Erythroblast (primary cell): ENCODE data around the gene RFWD3.
A peak's percentile ranks its signal among the peaks of the same experiment; 100 is the strongest.
"Not testable (repeated sequence)": the region's sequence is repeated elsewhere in the genome, so short reads cannot be mapped to it uniquely, and the experiment has no call there.

Experiments
- DNase-seq, 2 experiments: peaks; one replicate each; lab custom pipeline; 2025; lab: John Stamatoyannopoulos, UW
- GATA1 ChIP-seq: IDR thresholded peaks from 2 replicates; pipeline ENCODE4 v1.6.1; 2011; ENCODE audit warnings: low read depth, mild to moderate bottlenecking, control low read depth, low read length, moderate library complexity
- POLR2A ChIP-seq: IDR thresholded peaks from 2 replicates; pipeline ENCODE4 v1.6.1; 2011; ENCODE audit warnings: mild to moderate bottlenecking, low read length

The RFWD3 gene

DNA sequence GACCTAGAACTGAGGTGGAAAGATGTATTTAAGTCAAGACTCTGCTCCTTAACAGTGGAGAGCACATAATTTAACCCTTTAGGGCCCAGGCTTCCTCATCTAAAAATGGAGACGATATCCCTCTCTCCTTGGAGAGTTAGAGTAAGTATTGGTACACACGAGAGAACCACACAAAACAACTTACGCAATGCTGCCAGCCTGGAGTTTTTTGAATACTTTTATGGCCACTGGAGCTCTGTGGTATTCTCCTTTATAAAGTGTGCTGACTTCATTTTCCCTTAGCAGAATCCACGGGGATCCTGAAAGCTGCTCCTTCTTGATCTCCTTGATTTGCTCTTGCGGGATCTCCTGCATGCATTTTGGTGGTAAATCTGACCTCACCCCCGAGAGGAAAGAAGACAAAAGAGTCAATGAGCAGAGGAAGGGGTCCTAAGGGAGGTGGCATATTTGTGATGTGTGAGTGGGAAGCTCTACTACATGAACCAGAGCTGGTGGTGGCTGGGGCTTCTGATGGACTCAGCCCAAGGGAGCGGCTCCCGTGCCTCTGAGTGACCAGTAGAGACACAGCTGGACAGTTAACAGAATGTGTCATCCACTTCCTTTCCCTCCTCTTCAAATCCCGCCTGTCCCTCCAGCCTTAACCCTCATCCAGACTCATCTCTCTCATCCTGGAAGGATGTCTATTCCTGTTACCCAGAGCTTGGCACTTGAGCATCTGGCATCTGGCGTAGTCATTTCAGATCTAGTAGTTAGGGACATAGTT lies 24.6 kb upstream of the RFWD3 start:
- no peak for DNase-seq
- TF ChIP-seq GATA1 (no peak), POLR2A (no peak)

DNA sequence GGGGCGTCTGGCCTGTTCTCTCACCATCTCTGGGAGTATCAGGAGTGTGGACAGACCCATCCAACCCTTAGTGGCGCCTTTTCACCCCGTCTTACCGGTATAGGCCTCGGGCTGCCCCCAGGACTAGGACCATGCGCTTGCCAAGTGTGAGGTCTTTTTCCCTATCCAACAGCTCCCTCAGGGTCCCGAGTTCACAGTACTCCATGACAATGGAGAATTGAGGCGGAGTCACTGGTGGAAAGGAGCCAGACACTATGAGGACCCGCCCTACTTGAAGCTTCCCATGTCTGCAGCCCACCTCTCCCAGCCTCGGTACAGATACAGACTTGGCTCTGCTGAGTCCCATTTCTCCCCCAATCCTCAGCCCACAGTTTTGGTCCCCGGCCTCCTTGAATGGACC lies 15.9 kb upstream of the RFWD3 start:
- DNase-seq: no peak
- TF ChIP-seq GATA1 (no peak), POLR2A (no peak)

DNA sequence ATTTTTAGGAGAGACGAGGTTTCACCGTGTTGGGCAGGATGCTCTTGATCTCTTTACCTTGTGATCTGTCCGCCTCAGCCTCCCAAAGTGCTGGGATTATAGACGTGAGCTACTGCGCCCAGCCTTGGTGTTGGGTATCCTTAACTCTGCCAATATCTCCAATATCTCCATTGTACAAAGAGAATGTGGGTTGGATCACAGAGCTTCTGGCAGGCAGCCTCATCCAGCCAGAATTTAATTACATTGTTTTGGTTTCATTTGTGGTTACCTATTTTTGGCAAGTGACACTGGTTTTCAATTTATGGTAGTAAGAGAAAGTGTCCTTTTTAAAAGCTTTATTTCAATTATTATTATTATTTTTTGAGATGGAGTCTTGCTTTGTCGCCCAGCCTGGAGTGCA lies 14.0 kb upstream of the RFWD3 start:
- TF ChIP-seq GATA1 (no peak), POLR2A (no peak)
- no peak for DNase-seq

DNA sequence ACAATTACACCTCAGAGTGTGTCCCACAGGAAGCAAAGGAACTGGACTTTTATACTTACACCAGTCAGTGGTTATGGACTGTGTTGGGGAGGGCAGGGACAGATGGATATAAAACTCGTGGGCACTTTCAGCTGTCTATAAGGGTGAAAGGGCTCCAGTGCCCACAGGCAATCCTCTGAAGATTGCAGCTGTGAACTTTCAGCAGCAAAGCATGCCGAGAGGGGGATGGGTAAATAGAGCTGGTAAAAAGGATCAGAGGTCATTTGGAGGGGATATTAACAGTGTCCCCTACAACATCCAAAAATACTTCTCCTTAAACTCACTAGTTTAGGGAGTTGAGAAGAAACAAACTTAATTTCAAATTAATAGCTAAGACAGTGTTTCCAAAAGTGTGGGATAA lies 13.3 kb upstream of the RFWD3 start:
- TF ChIP-seq GATA1 (no peak), POLR2A (no peak)

DNA sequence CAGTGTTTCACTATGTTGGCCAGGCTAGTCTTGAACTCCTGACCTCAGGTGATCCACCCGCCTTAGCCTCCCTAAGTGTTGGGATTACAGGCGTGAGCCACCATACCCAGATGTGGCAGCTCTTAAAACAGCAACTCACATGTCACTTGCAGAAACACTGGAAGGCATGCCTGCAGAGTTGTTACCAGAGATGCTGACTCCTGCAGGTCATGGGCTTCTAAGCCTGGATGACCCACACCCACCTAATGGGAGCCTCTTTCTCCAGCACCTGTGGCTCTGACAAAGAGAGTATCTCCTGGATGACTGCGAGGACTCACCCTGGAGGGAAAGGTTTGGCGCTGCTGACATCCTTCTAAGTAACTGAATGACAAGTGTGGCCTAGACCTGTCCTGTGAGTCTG lies 11.2 kb upstream of the RFWD3 start:
- DNase-seq: no peak
- no peak for TF ChIP-seq GATA1
- TF ChIP-seq POLR2A: no peak

More for the DNA sequence above, 13.3 kb upstream of the RFWD3 start:
- DNase-seq: no peak

DNA sequence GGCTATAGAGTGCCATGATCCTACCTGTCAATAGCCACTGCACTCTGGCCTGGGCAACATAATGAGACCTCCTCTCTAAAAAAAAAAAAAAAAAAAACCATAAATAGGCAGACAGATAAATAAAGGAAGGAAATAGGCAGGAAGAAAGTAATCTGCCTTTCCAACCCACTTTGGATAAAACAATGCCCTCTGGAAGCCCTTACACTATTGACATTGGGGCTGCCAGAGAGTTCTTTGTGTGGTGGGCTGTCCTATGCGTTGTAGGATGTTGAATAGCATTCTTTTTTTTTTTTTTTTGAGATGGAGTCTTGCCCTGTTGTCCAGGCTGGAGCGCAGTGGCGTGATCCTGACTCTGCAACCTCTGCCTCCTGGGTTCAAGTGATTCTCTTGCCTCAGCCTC lies 7.2 kb upstream of the RFWD3 start:
- DNase-seq: no peak
- TF ChIP-seq GATA1 (no peak), POLR2A (no peak)

DNA sequence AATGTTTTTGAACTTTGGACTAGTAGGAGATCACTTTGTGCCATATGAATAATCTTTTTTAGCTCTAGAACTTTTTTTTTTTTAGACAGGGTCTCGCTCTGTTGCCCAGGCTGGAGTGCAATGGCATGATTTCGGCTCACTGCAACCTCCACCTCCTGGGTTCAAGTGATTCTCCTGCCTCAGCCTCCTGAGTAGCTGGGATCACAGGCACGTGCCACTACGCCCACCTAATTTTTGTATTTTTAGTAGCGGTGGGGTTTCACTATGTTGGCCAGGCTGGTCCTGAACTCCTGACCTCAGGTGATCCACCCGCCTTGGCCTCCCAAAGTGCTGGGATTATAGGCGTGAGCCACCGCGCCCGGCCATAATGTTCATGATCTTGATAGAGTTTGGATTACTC lies 2.2 kb upstream of the RFWD3 start:
- DNase-seq: not testable (repeated sequence)

DNA sequence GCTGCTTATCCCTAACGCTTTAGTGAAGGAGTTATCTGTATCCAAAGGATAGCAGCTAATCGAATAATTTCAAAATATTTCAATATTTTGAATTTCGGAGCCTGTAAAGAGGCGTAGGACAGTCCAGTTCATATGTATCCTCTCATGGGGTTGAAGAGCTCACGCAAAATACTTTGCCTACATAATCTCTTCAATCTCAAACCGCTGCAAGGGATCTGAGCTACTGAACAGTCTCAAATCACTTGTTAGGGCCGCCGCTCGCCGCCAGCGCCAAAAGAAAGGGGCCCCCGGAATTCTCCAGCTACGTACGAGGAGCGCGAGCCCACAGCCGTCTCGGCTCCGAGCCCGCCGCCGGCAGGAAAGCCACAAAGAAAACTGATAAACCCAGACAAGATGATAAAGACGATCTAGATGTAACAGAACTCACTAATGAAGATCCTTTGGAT lies 601 bp upstream of the RFWD3 start:
- peak; percentile 76 to 78 for DNase-seq
- TF ChIP-seq POLR2A: no peak
- TF ChIP-seq GATA1: no peak

DNA sequence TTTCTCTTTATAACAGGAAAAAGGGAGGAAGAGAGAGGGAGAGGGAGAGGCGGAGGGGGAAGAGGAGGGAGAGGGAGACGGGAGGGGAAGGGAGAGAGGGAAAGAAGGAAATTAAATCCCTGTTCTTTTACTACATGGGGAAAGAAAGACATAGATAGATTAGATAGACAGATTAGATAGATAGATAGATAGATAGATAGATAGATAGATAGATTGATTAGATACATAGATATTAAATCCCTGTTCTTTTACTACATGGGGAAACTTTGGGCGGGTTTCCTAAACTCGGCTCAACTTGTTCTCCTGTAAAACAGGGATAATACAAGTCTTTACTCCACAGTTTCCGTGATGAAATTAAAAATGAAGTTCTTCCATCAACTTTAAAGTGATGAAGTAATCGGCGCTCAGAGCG lies 661 bp downstream of the RFWD3 start:
- DNase-seq: no peak
- TF ChIP-seq GATA1: no peak
- TF ChIP-seq POLR2A: no peak

DNA sequence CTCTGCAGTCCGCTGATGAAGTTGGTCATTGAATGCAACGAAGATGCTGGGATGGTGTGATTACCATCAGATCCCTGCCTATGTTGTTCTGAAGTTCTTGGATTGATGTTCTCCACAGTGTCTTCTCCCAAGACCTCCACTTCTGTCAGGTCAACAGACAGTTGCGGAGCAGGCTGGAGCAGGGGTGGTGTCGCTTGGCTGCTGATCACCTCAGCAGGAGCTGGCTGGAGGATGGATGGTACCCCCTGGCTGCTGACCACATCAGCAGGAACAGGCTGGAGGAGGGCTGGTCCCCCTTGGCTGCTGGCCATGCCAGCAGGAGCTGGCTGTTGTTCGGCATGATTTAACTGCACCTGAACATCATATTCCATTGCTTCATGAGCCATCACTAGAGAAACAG lies 5.6 kb downstream of the RFWD3 start:
- no peak for TF ChIP-seq POLR2A
- no peak for TF ChIP-seq GATA1
- DNase-seq: no peak

DNA sequence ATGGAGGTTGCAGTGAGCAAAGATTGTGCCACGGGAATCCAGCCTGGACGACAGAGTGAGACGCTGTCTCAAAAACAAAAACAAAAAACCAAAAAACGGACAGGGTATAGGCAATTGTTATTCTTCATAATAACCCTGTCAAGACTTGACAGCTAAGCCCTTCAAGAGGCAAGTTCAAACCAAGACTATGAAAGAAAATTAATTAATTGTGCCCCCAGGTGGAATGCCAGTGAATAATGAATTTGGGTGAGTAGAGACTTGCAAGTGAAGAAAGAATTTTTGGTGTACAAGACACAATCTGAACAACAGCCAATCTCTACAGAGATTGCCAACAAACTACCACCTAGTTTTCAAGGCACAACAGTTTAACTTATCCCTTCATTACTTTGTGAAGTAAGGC lies 6.3 kb downstream of the RFWD3 start:
- no peak for DNase-seq
- TF ChIP-seq GATA1 (no peak), POLR2A (no peak)

DNA sequence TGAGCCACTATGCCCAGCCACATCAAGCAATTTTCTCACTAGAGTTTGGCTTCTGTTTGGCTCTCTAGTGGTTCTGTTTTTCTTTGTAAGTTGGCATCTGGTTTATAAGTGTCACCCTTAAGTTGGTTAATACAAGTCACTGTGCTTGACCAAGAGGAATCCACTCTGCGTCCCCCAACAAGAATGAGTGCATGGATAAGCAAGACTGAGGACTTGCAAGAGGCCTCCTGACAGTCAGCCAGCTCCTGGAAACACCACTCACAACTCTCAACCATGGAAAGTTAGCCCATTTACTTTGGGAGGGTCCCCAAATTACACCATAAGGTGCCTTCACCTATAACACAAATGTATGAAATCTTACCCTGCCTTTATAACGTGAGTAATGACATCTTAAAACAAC lies 7.6 kb downstream of the RFWD3 start:
- no peak for DNase-seq
- TF ChIP-seq POLR2A (no peak), GATA1 (no peak)

DNA sequence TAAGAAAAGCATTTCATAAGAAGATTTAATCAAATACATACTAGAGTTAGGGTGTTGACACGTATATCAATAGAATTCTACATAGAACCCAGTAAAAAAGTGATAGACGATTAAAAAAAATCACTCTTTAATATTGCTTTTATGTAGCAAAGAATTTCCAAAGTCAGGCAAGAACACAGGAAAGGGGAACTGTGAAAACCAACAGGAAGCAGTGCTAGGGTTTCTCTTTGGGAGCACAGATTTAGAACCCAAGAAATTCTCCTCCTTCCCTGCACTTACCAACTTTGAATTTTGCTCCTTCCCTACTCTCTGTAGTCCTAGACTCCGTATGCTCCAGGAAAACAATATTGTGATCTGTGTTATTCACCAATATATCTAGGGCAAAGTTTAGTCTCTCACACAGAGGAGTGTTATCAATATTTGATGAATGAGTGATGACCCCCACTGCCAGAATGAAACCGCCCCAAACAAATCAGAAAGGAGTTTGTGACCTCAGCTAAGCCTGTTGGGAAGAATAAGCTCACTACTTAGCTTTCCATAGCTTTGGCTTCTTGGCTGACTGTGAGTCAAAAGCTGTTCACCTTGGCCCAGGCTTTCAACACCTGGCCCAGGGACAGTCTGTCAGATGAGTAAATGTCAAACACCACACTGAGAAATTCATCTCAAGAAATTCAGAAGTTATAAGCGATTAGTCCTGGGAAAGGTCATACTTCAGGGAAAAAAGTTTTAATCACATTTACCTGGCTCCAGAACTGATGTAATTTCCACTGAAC lies 8.6 kb downstream of the RFWD3 start:
- TF ChIP-seq POLR2A (no peak), GATA1 (no peak)
- no peak for DNase-seq

DNA sequence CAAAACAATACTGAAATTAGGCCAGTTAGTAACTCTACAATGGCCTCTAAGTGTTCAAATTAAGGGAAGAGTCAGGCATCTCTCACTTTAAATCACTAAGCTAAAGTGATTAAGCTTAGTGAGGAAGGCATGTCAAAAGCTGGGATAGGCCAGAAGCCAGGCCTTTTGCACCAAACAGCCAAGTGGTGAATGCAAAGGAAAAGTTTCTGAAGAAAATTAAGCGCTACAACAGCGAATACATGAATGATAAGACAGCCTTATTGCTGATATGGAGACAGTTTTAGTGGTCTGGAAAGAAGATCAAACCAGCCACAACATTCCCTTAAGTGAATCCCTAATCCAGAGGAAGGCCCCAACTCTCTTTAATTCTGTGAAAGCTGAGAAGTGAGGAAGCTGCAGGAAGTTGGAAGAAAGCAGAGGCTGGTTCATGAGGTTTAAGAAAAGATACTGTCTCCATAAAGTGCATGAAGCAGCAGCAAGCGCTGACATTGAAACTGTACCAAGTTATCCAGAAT lies 12.1 kb downstream of the RFWD3 start:
- no peak for DNase-seq
- no peak for TF ChIP-seq POLR2A
- no peak for TF ChIP-seq GATA1

DNA sequence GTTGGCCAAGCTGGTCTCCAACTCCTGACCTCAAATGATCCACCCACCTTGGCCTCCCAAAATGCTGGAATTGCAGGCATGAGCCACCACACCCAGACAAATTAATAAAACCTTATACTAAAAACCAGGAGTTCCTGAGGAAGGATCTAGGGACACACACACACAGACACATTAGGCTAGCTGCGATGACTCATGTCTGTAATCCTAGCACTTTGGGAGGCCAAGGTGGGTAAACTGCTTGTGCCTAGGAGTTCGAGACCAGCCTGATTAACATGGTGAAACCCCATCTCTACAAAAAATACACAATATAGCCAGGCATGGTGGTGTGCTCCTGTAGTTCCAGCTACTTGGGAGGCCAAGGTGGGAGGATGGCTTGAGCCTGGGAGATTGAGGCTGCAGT lies 13.8 kb downstream of the RFWD3 start:
- DNase-seq: not testable (repeated sequence)
